Measurements from ENCODE around the gene TBC1D26. TPM values are rescaled to one million over a fixed set of nuclear protein-coding genes. Genes with fewer than 3 reads are reported as not detected.

TBC1D26 gene
- not detected in 2 replicates for total RNA-seq

DNA sequence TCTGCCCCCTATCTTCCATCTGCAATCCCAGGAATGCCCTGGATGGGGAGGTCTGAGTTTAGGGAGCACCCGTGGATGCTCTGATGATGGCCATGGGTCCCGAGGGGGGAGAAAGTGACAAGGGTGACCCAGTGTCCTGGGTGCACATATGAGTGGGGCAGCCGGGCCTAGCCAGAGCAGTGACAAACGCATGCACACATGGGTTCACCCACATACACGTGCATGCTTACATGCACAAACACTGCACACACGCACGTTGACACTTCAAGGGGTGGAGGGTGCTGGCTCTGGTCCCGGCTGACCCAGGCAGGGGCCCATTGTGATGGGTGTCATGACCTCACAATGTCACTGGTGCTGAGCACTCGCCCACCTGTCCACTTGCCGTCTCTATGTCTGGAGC, at the start of gene TBC1D26:
Gene TBC1D26 (plus strand): TSS at position 384 of the 400 bp plus-strand sequence. CDS start 3,066 bp downstream, outside the sequence.

DNA sequence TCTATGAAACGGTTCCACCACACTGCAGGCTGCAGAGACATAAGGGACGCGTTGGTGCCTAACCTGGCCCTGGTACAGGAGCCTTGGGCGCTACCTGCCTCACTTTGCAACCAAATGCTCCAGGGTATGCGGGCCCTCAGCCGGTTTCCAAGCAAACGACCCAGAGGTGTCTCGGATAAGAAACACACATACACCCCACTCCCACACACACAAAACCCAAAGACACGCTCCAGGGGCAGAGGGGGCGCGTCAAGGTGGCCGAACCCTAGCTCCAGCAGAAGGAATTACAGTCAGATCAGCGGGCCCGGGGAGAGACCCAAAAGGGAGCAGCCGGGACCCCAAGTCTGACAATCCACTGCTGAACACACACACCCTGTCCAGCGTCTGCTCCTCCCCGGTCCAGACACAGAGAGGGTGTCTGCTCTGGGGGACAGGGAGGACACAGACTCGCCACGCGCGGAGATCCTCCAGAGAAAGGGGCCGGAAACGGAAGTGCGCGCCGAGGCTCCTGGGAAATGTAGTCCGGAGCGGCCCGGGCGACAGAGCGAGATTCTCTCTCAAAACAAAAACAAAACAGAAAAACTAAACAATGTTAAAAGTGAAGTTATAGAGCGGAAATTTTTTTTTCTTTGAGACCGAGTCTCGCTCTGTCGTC, 48.1 kb upstream of the TBC1D26 start, which contains the start of gene TRIM16:
Gene TRIM16 (minus strand): TSS at position 488 of the 655 bp plus-strand sequence. CDS start 32,702 bp downstream, outside the sequence.

DNA sequence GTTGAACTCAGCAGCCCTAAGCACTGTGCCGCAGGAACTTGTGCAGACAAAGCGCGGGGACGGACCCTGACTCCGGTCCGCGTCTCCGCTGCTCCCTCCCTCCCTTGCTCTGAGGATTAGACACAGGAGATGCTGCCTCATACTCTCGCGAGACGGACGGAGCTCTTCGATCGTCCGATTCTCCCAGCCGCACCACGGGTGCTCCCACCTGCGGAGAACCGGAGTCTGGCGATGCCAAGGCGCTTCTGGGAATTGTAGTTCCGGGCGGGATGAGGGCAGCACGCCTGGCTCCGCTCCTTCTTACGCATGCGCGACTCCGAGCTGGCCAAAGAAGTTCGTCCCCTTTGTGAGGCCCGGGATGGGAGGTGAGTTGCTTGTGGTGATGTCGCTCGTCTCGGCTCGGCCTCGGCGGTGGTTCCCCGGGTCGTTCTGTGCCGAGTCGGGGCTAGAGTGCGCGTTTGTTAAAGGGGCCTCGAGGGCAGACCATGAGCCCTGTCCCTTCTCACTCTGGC, 32.6 kb upstream of the TBC1D26 start, which contains the start of gene ZNF286A:
Gene ZNF286A (plus strand): TSS at position 340 of the 512 bp plus-strand sequence. CDS start 578 bp downstream, outside the sequence.

Other genes with a start within 250 kb of the TBC1D26 start
- gene TVP23C, start 168.8 kb upstream of the TBC1D26 start, total RNA-seq: 19.5 and 37.1 TPM in 2 replicates
- gene FBXW10B, start 112.6 kb upstream of the TBC1D26 start, total RNA-seq: 0.15 TPM in 1 of 2 replicates, not detected in the other
- 22.1 and 65.2 TPM in 2 replicates for gene TRIM16, start 48.0 kb upstream of the TBC1D26 start, total RNA-seq
- 36.1 and 45.6 TPM in 2 replicates for gene ZNF286A, start 32.5 kb upstream of the TBC1D26 start, total RNA-seq
- 11.4 and 19.3 TPM in 2 replicates for gene ADORA2B, start 212.8 kb downstream of the TBC1D26 start, total RNA-seq